ENCODE data around the gene AGRP.
A peak's percentile ranks its signal among the peaks of the same experiment; 100 is the strongest.

Gene AGRP

DNA sequence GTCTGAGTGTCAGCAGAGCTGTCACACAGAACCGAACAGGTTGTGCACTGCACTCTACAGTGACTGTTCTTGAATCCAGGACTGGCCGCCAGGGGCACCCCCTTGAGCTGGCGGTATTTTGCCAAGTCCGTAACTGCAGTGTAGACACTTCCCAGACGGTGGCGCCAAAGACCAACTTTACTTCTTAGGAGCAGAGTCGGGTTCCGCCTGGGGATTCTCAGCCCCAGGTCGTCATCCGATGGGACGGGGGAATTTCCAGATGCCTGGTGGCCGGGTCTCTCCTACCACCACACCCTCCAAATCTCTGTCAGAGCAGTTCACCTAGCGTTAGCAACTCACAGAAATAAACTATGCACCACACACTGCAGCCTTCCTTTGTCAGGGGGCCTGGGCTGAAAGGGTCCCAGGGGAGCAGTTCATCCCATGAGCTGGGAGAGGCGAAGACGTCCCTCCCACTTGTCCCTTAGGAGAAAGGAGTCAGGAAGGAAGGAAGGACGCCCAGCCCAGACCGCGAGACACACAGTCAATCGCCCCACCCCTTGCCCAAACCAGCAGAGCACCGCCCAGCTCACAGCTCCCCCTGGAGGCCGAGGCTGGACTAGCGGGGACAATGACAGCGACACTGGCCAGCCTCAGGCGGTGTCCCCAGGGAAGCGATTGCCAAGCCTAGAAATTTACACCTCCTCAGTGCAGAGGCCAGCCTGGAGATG lies 37.9 kb upstream of the AGRP start:
- Histone ChIP-seq H3K27me3 (ENCODE audit: control insufficient read depth, insufficient read depth, low read length) (no peaks in the 10 kb centered on the region), H3K4me2 (ENCODE audit: low read length) (peak overlapping the region; percentile 99), H2AFZ (peak overlapping the region; percentile 84), H3K9me3 (ENCODE audit: control insufficient read depth, low read length) (no peaks in the 10 kb centered on the region), H3K9ac (no peak overlapping the region), H3K4me1 (peaks cover 4% of the 10 kb centered on the region), H3K27ac (peak overlapping the region; percentile 89), H3K36me3 (ENCODE audit: control insufficient read depth, insufficient read depth, low read length) (no peaks in the 10 kb centered on the region), H3K4me3 (ENCODE audit: low read depth, low read length) (peak overlapping the region; percentile 77), H3K79me2 (no peaks in the 10 kb centered on the region)
- TF ChIP-seq CTCF (IDR thresholded peaks at IDR 0.05), result peak; percentile 80

DNA sequence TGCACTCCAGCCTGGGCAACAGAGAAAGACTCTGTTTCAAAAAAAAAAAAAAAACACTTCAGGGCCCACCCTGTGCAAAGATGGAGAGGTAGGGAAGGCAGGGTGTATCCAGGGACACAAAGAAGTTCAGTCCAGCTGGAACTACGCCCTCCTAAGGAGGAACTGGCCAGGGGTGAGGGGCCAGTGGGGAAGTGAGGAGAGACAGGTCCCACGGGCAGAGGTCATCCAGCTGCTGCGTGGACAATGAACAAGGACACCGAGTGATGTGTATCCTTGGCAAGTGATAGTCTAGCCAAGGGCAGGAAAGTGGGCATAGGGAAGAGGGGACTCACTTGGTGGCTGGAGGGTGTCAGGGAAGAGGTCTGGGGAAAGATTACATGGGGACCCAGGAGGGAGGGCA lies 35.9 kb upstream of the AGRP start:
- Histone ChIP-seq H3K9ac (no peak overlapping the region), H3K36me3 (ENCODE audit: control insufficient read depth, insufficient read depth, low read length) (no peaks in the 10 kb centered on the region), H3K27ac (no peak overlapping the region), H3K4me1 (peaks cover 9% of the 10 kb centered on the region), H3K9me3 (ENCODE audit: control insufficient read depth, low read length) (no peaks in the 10 kb centered on the region), H3K79me2 (no peaks in the 10 kb centered on the region), H3K4me3 (ENCODE audit: low read depth, low read length) (no peak overlapping the region), H2AFZ (no peak overlapping the region), H3K27me3 (ENCODE audit: control insufficient read depth, insufficient read depth, low read length) (no peaks in the 10 kb centered on the region), H3K4me2 (ENCODE audit: low read length) (no peak overlapping the region)
- TF ChIP-seq CTCF (IDR thresholded peaks at IDR 0.05), result no peak

- no peak for TF ChIP-seq CTCF (IDR thresholded peaks at IDR 0.05)
- Histone ChIP-seq H3K4me3 (ENCODE audit: low read depth, low read length) (no peak overlapping the region), H3K79me2 (no peaks in the 10 kb centered on the region), H2AFZ (no peak overlapping the region), H3K9ac (no peak overlapping the region), H3K4me2 (ENCODE audit: low read length) (no peak overlapping the region), H3K4me1 (peaks cover 9% of the 10 kb centered on the region), H3K9me3 (ENCODE audit: control insufficient read depth, low read length) (no peaks in the 10 kb centered on the region), H3K27me3 (ENCODE audit: control insufficient read depth, insufficient read depth, low read length) (no peaks in the 10 kb centered on the region), H3K36me3 (ENCODE audit: control insufficient read depth, insufficient read depth, low read length) (no peaks in the 10 kb centered on the region), H3K27ac (no peak overlapping the region)
These were observed 35.3 kb upstream of the AGRP start for GRCh38 chr16:67518676-67519075.

DNA sequence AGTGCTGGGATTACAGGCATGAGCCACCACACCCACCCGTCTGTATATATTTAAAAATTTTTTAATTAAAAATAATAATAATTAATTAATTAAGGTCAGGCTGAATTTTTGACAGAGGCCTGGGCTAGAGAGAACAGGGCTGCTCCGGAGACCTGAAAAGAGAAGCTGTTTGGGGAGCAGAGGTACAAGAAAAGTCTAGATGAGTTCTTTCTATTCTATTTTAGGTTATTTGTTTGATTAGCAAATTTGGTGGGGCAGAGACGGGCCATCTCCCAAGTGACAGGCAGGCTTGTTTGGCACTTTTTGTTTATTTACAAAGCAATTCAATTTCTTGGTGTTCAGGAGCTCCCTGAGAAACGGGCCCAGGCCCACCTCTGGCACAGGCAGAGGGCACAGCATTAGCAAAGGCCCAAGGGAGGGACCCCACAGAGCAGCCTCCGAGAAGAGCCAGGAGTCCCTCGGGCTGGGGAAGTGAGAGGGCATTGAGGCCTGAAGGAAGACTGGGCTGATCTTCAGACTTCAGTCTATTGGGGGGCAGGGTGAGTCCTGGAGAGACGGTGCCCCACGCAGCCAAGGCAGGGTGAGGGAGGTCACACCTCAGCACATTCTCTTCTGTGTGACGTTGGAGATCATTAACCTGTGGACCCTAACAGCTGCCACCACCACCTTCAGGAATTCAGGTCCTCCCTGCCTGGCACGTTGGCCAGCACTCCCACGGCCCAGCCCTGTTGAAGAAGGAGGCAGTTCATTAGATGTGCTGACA lies 34.5 kb upstream of the AGRP start:
- no peaks in the 10 kb centered on the region for H3K9me3 ChIP-seq (ENCODE audit: control insufficient read depth, low read length)
- H3K79me2 ChIP-seq, result no peaks in the 10 kb centered on the region
- no peaks in the 10 kb centered on the region for H3K36me3 ChIP-seq (ENCODE audit: control insufficient read depth, insufficient read depth, low read length)
- H3K4me3 ChIP-seq (ENCODE audit: low read depth, low read length), result no peak overlapping the region
- peaks cover 9% of the 10 kb centered on the region for H3K4me1 ChIP-seq
- no peak overlapping the region for H3K4me2 ChIP-seq (ENCODE audit: low read length)
- no peak for TF ChIP-seq CTCF (IDR thresholded peaks at IDR 0.05)
- H3K27ac ChIP-seq, result no peak overlapping the region
- H3K9ac ChIP-seq, result no peak overlapping the region
- H2AFZ ChIP-seq, result no peak overlapping the region
- H3K27me3 ChIP-seq (ENCODE audit: control insufficient read depth, insufficient read depth, low read length), result no peaks in the 10 kb centered on the region

DNA sequence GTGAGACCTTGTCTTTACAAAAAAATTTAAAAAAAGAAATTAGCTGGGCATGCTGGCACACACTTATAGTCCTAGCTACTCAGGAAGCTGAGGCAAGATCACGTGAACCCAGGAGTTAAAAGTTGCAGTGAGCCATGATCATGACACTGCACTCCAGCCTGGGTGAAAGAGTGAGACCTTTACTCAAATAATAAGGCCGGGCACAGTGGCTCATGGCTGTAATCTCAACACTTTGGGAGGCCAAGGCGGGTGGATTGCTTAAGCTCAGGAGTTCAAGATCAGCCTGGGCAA lies 33.8 kb upstream of the AGRP start:
- no peaks in the 10 kb centered on the region for H3K27me3 ChIP-seq (ENCODE audit: control insufficient read depth, insufficient read depth, low read length)
- H3K27ac ChIP-seq, result no peak overlapping the region

More for the DNA sequence above, 33.8 kb upstream of the AGRP start:
- no peak for TF ChIP-seq CTCF (IDR thresholded peaks at IDR 0.05)
- H3K4me1 ChIP-seq, result peaks cover 9% of the 10 kb centered on the region
- no peak overlapping the region for H3K9ac ChIP-seq
- H2AFZ ChIP-seq, result no peak overlapping the region
- no peaks in the 10 kb centered on the region for H3K9me3 ChIP-seq (ENCODE audit: control insufficient read depth, low read length)
- no peaks in the 10 kb centered on the region for H3K79me2 ChIP-seq
- no peaks in the 10 kb centered on the region for H3K36me3 ChIP-seq (ENCODE audit: control insufficient read depth, insufficient read depth, low read length)
- no peak overlapping the region for H3K4me2 ChIP-seq (ENCODE audit: low read length)
- H3K4me3 ChIP-seq (ENCODE audit: low read depth, low read length), result no peak overlapping the region

All from parathyroid adenoma (tissue), 2 donors.